22Rv1 (cell line): ENCODE results near the gene SIMC1.

Experiments
- H3K27ac ChIP-seq: fragments of 450-650 bp; 2 replicates; pipeline ENCODE4 v1.5.1; 2017
- ZFX ChIP-seq: fragments of 450-650 bp; IDR thresholded peaks from 2 replicates; pipeline ENCODE4 v1.6.1; 2017; ENCODE audit warnings: antibody characterized with exemption, borderline replicate concordance
- TF ChIP-seq, protein P1 (sequence below): fragments of 450-650 bp; IDR thresholded peaks from 2 replicates; pipeline ENCODE4 v1.5.1; 2017; ENCODE audit warnings: mild to moderate bottlenecking

Gene SIMC1

DNA sequence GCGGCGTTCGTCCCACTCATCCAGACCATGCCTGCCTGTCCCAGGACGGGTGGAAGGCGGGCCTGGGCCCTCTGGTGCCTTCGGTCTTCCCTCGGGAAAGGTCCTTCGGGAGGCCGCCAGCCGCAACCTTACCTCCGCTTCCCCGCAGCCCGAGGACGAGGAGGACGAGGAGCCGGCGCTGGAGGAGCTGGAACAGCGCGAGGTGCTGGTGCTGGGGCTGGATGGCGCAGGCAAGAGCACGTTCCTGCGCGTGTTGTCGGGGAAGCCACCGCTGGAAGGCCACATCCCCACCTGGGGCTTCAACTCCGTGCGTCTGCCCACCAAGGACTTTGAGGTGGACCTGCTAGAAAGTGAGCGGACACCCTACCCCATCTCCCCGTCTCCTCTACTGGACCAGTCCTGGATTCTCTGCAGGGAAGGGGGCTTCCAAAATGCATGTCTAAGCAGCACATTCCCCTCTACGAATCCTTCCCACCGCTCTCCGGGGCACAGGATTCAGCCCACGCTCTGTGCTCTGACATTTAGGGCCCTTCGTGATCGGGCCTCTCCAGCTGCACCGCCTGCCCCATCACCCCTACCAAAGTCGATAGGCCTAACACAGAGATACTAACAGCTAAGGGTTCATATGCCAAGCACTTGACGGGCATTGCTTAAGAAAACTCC lies 128.1 kb downstream of the SIMC1 start:
- TF ChIP-seq ZFX: no peak
- TF ChIP-seq, protein P1, sequence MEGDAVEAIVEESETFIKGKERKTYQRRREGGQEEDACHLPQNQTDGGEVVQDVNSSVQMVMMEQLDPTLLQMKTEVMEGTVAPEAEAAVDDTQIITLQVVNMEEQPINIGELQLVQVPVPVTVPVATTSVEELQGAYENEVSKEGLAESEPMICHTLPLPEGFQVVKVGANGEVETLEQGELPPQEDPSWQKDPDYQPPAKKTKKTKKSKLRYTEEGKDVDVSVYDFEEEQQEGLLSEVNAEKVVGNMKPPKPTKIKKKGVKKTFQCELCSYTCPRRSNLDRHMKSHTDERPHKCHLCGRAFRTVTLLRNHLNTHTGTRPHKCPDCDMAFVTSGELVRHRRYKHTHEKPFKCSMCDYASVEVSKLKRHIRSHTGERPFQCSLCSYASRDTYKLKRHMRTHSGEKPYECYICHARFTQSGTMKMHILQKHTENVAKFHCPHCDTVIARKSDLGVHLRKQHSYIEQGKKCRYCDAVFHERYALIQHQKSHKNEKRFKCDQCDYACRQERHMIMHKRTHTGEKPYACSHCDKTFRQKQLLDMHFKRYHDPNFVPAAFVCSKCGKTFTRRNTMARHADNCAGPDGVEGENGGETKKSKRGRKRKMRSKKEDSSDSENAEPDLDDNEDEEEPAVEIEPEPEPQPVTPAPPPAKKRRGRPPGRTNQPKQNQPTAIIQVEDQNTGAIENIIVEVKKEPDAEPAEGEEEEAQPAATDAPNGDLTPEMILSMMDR: no peak
- no peak overlapping the region for H3K27ac ChIP-seq

DNA sequence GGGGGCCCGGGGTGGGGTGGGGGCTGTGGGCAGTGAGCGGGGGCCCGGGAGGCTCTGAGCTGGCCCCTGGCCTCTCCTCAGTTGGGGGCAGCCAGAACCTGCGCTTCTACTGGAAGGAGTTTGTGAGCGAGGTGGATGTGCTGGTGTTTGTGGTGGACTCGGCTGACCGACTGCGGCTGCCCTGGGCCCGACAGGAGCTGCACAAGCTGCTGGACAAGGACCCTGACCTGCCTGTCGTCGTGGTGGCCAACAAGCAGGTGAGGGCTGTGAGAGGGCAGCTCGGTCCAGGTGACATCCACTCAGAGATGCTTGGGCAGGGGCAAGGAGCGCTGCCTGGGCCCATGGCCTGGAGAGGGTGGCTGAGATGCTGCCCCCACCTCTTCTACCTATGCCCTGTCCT lies 130.5 kb downstream of the SIMC1 start:
- TF ChIP-seq, protein P1: no peak
- TF ChIP-seq ZFX: no peak
- H3K27ac ChIP-seq: no peak overlapping the region

GRCh38 chr5:176369934-176370711 lies 131.9 kb downstream of the SIMC1 start:
- no peak for TF ChIP-seq ZFX
- TF ChIP-seq, protein P1: no peak
- H3K27ac ChIP-seq: no peak overlapping the region

DNA sequence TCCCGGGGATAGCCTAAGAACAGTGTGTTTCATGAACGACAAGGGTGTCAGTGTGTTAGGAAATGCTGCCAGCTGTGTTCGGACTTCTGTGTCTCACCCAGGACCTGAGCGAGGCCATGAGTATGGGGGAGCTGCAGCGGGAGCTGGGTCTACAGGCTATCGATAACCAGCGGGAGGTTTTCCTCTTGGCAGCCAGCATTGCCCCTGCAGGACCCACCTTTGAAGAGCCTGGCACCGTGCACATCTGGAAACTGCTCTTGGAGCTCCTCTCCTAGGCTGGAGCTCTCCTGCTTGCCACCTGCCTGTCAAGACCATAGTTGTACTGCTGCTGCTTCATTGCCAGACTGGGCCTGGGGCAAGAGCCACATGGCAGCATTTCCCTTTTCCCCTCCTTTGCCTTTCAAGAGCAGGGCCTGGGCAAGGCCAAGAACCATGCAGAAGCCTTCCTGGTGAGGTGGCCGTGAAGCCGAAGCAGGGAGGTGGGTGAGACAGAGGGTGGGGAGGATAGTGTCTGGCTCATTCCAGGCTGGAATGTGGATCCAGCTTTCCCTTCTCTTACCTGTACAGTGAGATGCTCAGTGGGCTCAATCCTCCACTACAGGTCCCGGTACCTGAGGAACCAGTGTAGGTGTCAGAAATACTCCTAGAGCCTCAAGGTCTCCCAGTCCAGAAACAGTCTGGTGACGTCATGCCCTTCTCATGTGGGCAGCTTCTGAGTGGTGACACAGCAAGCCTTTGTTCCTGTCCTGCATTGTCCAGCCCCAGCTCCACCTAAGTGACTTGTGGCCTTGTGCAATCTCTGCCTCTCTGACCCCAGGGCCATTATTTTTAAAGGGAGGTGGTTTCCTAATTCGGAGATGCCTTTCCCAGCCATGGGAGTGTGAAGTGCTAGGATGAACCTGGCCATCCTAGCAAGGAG lies 133.7 kb downstream of the SIMC1 start:
- H3K27ac ChIP-seq: no peak overlapping the region
- TF ChIP-seq, protein P1: no peak
- TF ChIP-seq ZFX: no peak

GRCh38 chr5:176373100-176373818 lies 135.0 kb downstream of the SIMC1 start:
- TF ChIP-seq, protein P1: no peak
- TF ChIP-seq ZFX: no peak
- no peak overlapping the region for H3K27ac ChIP-seq

GRCh38 chr5:176379881-176380280 lies 141.7 kb downstream of the SIMC1 start:
- no peak overlapping the region for H3K27ac ChIP-seq
- TF ChIP-seq, protein P1: no peak
- TF ChIP-seq ZFX: no peak
